ENCODE results near the gene GRIA1.

- no peak for TF ChIP-seq POLR2A (IDR thresholded peaks at IDR 0.05; ENCODE audit: low read length)
- no peak for TF ChIP-seq GATA1 (IDR thresholded peaks at IDR 0.05; ENCODE audit: low read depth, low read length)
Observed at GRCh38 chr5:153601377-153601776, 110.9 kb downstream of the GRIA1 start.

All from erythroblast (primary cell).